K562 (cell line): ENCODE results near the gene GARIN5B. TPM values are rescaled to one million over a fixed set of nuclear protein-coding genes. Genes with fewer than 3 reads are reported as not detected.

Experiments used
- BACH1 ChIP-seq: fragments of 200-800 bp; sonication (Bioruptor generic); IDR thresholded peaks from 2 replicates; pipeline ENCODE4 v1.6.1; 2016; ENCODE audit warnings: missing genetic modification characterization, missing compliant biosample characterization
- CBFB ChIP-seq: sonication (generic); formaldehyde crosslinking; IDR thresholded peaks from 2 replicates; pipeline ENCODE4 v1.4.0; 2020; ENCODE audit warnings: mild to moderate bottlenecking, missing genetic modification reagents
- CREM ChIP-seq: IDR thresholded peaks from 2 replicates; pipeline ENCODE4 v1.6.1; 2014; ENCODE audit warnings: antibody characterized with exemption, low read depth
- EP400 ChIP-seq: fragments of 450-650 bp; IDR thresholded peaks from 2 replicates; pipeline ENCODE4 v1.6.1; 2017; ENCODE audit warnings: antibody characterized with exemption, mild to moderate bottlenecking, moderate library complexity
- FOXK2 ChIP-seq, 2 experiments: fragments of 450-650 bp; IDR thresholded peaks in 1 of 2; conservative IDR thresholded peaks in 1 of 2; 2 replicates each; pipeline ENCODE4 v1.6.1; 2016; ENCODE audit warnings: low read depth in 2 of 2, mild to moderate bottlenecking in 1 of 2
- KDM2B ChIP-seq: fragments of 250-450 bp; sonication (Bioruptor Pico); IDR thresholded peaks from 2 replicates; pipeline ENCODE4 v1.8.0; 2021; ENCODE audit warnings: mild to moderate bottlenecking, moderate library complexity
- KDM5B ChIP-seq: fragments of 200-600 bp; sonication (generic); IDR thresholded peaks from 2 replicates; pipeline ENCODE4 v1.6.1; 2012; ENCODE audit warnings: low read depth, mild to moderate bottlenecking, moderate library complexity, low read length, control low read depth, inconsistent platforms; ENCODE audit not compliant: insufficient replicate concordance
- MIER1 ChIP-seq: fragments of 450-650 bp; IDR thresholded peaks from 2 replicates; pipeline ENCODE4 v1.6.1; 2016; ENCODE audit warnings: antibody characterized with exemption, mild to moderate bottlenecking, low read depth
- RB1 ChIP-seq: fragments of 450-650 bp; IDR thresholded peaks from 2 replicates; pipeline ENCODE4 v1.6.1; 2017; ENCODE audit warnings: low read depth, mild to moderate bottlenecking
- RBBP5 ChIP-seq: fragments of 200-600 bp; sonication (generic); IDR thresholded peaks from 2 replicates; pipeline ENCODE4 v1.6.1; 2012; ENCODE audit warnings: borderline replicate concordance, mild to moderate bottlenecking, low read length, control low read depth, inconsistent platforms; ENCODE audit not compliant: insufficient read depth, poor library complexity, severe bottlenecking
- SMARCE1 ChIP-seq: fragments of 450-650 bp; IDR thresholded peaks from 2 replicates; pipeline ENCODE4 v1.7.1; 2016; ENCODE audit warnings: mild to moderate bottlenecking
- THAP7 ChIP-seq: fragments of 250-450 bp; sonication (Bioruptor Pico); IDR thresholded peaks from 2 replicates; pipeline ENCODE4 v1.5.0; 2021
- TSHZ1 ChIP-seq: fragments of 250-450 bp; sonication (Bioruptor Pico); IDR thresholded peaks from 2 replicates; pipeline ENCODE4 v1.4.0; 2020; ENCODE audit warnings: mild to moderate bottlenecking, moderate library complexity
- ZNF24 ChIP-seq: fragments of 450-650 bp; IDR thresholded peaks from 2 replicates; pipeline ENCODE4 v1.6.1; 2016
- ZNF263 ChIP-seq: sonication (generic); formaldehyde crosslinking; IDR thresholded peaks from 2 replicates; pipeline ENCODE4 v1.8.0; 2022; ENCODE audit warnings: mild to moderate bottlenecking, missing genetic modification reagents, borderline replicate concordance
- ZNF655 ChIP-seq: fragments of 250-450 bp; sonication (Bioruptor Pico); IDR thresholded peaks from 2 replicates; pipeline ENCODE4 v1.5.0; 2021
- polyA plus RNA-seq, 8 experiments: library from polyadenylated mRNA; depleted of rRNA in 4 of 8; stranded (reverse) in 5 of 8; unstranded in 3 of 8; fragments of >200 nt; fragmentation: Nextera tagmentation in 2 of 8; fragmentation: Illumina TruSeq in 1 of 8; extraction: Ambion mirVana in 2 of 8; extraction: Trizol in 1 of 8; gene quantifications; 2 replicates each; pipeline versions ENCODE4 v1.2.1 to v1.2.3, GENCODE V29; 2011 to 2014; ENCODE audit warnings: inconsistent platforms in 1 of 8, missing spikeins in 1 of 8
- total RNA-seq, 7 experiments: library from RNA; depleted of rRNA in 6 of 7; stranded (reverse); fragments of >200 nt in 6 of 7; fragmentation: Illumina TruSeq in 2 of 7; extraction: Trizol in 2 of 7; gene quantifications; 2 replicates each; pipeline versions ENCODE4 v1.2.1 to v1.2.3, GENCODE V29; 2011 to 2021; ENCODE audit warnings: low replicate concordance in 1 of 7
- TF ChIP-seq, protein P1 (sequence below): fragments of 150-350 bp; conservative IDR thresholded peaks from 2 replicates; pipeline ENCODE4 v1.6.1; 2014; ENCODE audit warnings: low read length
- TF ChIP-seq, protein P2 (sequence below): IDR thresholded peaks from 2 replicates; pipeline ENCODE4 v1.6.1; 2011; ENCODE audit not compliant: insufficient read length; ENCODE audit errors: extremely low read depth

GARIN5B gene
- total and polyA plus RNA-seq, 9 of the 15 experiments (the other 6 are each of a cell fraction or from before 2014, with no cell fraction given): not detected

- TF ChIP-seq, protein P1, sequence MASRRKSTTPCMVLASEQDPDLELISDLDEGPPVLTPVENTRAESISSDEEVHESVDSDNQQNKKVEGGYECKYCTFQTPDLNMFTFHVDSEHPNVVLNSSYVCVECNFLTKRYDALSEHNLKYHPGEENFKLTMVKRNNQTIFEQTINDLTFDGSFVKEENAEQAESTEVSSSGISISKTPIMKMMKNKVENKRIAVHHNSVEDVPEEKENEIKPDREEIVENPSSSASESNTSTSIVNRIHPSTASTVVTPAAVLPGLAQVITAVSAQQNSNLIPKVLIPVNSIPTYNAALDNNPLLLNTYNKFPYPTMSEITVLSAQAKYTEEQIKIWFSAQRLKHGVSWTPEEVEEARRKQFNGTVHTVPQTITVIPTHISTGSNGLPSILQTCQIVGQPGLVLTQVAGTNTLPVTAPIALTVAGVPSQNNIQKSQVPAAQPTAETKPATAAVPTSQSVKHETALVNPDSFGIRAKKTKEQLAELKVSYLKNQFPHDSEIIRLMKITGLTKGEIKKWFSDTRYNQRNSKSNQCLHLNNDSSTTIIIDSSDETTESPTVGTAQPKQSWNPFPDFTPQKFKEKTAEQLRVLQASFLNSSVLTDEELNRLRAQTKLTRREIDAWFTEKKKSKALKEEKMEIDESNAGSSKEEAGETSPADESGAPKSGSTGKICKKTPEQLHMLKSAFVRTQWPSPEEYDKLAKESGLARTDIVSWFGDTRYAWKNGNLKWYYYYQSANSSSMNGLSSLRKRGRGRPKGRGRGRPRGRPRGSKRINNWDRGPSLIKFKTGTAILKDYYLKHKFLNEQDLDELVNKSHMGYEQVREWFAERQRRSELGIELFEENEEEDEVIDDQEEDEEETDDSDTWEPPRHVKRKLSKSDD: no peak
- TF ChIP-seq KDM5B (no peak), RBBP5 (no peak), THAP7 (CRISPR knock-in tag) (no peak), CBFB (CRISPR knock-in tag) (no peak), CREM (peak; percentile 93), FOXK2 (conservative IDR thresholded peaks at IDR 0.05 in 1 of 2, IDR thresholded peaks at IDR 0.05 in 1 of 2; ENCODE audit: low read depth in 2 of 2) (peak in 1 of 2 experiments; percentile 67; a peak in 1 of 4 replicates), BACH1 (peak; percentile 70; the same call in 1 of the 2 replicates), RB1 (no peak), ZNF263 (peak; percentile 55; the same call in 1 of the 2 replicates), SMARCE1 (no peak), EP400 (peak; percentile 100), TSHZ1 (CRISPR knock-in tag) (no peak), ZNF24 (no peak), ZNF655 (CRISPR knock-in tag) (no peak), KDM2B (CRISPR knock-in tag) (no peak), MIER1 (no peak)
- TF ChIP-seq, protein P2, sequence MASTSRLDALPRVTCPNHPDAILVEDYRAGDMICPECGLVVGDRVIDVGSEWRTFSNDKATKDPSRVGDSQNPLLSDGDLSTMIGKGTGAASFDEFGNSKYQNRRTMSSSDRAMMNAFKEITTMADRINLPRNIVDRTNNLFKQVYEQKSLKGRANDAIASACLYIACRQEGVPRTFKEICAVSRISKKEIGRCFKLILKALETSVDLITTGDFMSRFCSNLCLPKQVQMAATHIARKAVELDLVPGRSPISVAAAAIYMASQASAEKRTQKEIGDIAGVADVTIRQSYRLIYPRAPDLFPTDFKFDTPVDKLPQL: peak; percentile 89
Measured at GRCh38 chr19:55407800-55408532, 44.9 kb upstream of the GARIN5B start (continued).
